Testis (tissue), 3 donors: Measurements from ENCODE around the gene FRMD1. TPM values are rescaled to one million over a fixed set of nuclear protein-coding genes. Genes with fewer than 3 reads are reported as not detected.

Source experiments
- DNase-seq: peaks from one replicate; pipeline ENCODE4 v3.0.0-alpha.2; 2019
- H3K27ac ChIP-seq, 2 donors: fragments of 200-600 bp; sonication (generic); one replicate each; pipeline ENCODE4 v1.5.1; 2019
- H3K27me3 ChIP-seq: fragments of 200-600 bp; sonication (generic); one replicate; pipeline ENCODE4 v1.5.1; 2019
- H3K36me3 ChIP-seq: fragments of 200-600 bp; sonication (generic); one replicate; pipeline ENCODE4 v1.5.1; 2017; ENCODE audit warnings: low read depth; ENCODE audit errors: missing control alignments
- H3K4me1 ChIP-seq: fragments of 200-600 bp; sonication (generic); one replicate; pipeline ENCODE4 v1.5.1; 2019
- H3K4me3 ChIP-seq, 2 donors: fragments of 200-600 bp; sonication (generic); one replicate each; pipeline ENCODE4 v1.5.1; 2017 to 2019
- H3K9me3 ChIP-seq: fragments of 200-600 bp; sonication (generic); one replicate; pipeline ENCODE4 v1.5.1; 2017
- CTCF ChIP-seq, 3 experiments: fragments of 450-650 bp in 2 of 3; fragments of 200-600 bp in 1 of 3; sonication (generic) in 1 of 3; IDR thresholded peaks; one replicate each; pipeline ENCODE4 v1.5.1; 2016 to 2019; ENCODE audit warnings: antibody characterized with exemption in 3 of 3, mild to moderate bottlenecking in 2 of 3, moderate library complexity in 1 of 3
- POLR2A ChIP-seq: fragments of 450-650 bp; IDR thresholded peaks from one replicate; pipeline ENCODE4 v1.6.1; 2017; ENCODE audit warnings: antibody characterized with exemption, mild to moderate bottlenecking, moderate library complexity
- whole genome bisulfite sequencing, 2 donors: methylation state at CpG; one replicate each; pipeline ENCODE4 v1.1.5; 2018; 5-methylcytosine and 5-hydroxymethylcytosine counted together
- intact Hi-C: fragments of 100-400 bp; cut with DNase I; formaldehyde crosslinking; loops from one replicate; pipeline ENCODE4 v1.15.1; 2023; ENCODE audit warnings: low total_unique reads
- polyA plus RNA-seq: library from polyadenylated mRNA; stranded (reverse); fragments of 350-450 nt; fragmentation: Illumina TruSeq; extraction: RNeasy Lipid Tissue Mini Kit (QIAGEN cat#74804); gene quantifications from one replicate; pipeline ENCODE4 v1.2.3, GENCODE V29; 2014; ENCODE audit warnings: low read depth, low replicate concordance; ENCODE audit not compliant: insufficient read depth
- total RNA-seq, 2 donors: library from RNA; depleted of rRNA; stranded (reverse); fragments of >200 nt; gene quantifications; one replicate each; pipeline ENCODE4 v1.2.3, GENCODE V29; 2016

The FRMD1 gene
- total and polyA plus RNA-seq, 3 donors from 2014 or later: 7.2 to 13.5 (median 8.0) TPM

GRCh38 chr6:168027521-168027920 lies 51.5 kb downstream of the FRMD1 start:
- no peak for DNase-seq
- H3K36me3 ChIP-seq: no peaks in the 10 kb centered on the region
- TF ChIP-seq POLR2A (no peak), CTCF (IDR thresholded peaks at IDR 0.05) (no peak)
- intact Hi-C loops: no loop called here
- no peak overlapping the region for H3K27ac ChIP-seq
- no peaks in the 10 kb centered on the region for H3K9me3 ChIP-seq
- no peaks in the 10 kb centered on the region for H3K4me1 ChIP-seq
- 85 to 91% methylated on average over 16 of the region's 16 CpGs for WGBS, 2 donors
- H3K27me3 ChIP-seq: no peaks in the 10 kb centered on the region
- no peak overlapping the region for H3K4me3 ChIP-seq

GRCh38 chr6:168026925-168027324 lies 52.1 kb downstream of the FRMD1 start:
- Histone ChIP-seq H3K4me3 (no peak overlapping the region), H3K4me1 (no peaks in the 10 kb centered on the region), H3K27ac (no peak overlapping the region), H3K9me3 (no peaks in the 10 kb centered on the region), H3K27me3 (no peaks in the 10 kb centered on the region), H3K36me3 (no peaks in the 10 kb centered on the region)
- intact Hi-C loops: no loop called here
- TF ChIP-seq POLR2A: no peak
- TF ChIP-seq CTCF (IDR thresholded peaks at IDR 0.05): no peak
- DNase-seq: no peak
- 83 to 97% methylated on average over 9 of the region's 9 CpGs for WGBS, 2 donors

GRCh38 chr6:168025831-168026710 lies 52.9 kb downstream of the FRMD1 start:
- H3K27me3 ChIP-seq: no peaks in the 10 kb centered on the region
- H3K9me3 ChIP-seq: no peaks in the 10 kb centered on the region
- no peak for DNase-seq
- H3K4me1 ChIP-seq: no peaks in the 10 kb centered on the region
- no peak overlapping the region for H3K4me3 ChIP-seq
- intact Hi-C loops: no loop called here
- H3K27ac ChIP-seq: no peak overlapping the region
- H3K36me3 ChIP-seq: no peaks in the 10 kb centered on the region
- WGBS, 2 donors: 78 to 89% methylated on average over 20 of the region's 20 CpGs
- TF ChIP-seq CTCF (IDR thresholded peaks at IDR 0.05) (no peak), POLR2A (no peak)

- WGBS, 2 donors: 53 to 64% methylated on average over 18 of the region's 18 CpGs
- Histone ChIP-seq H3K27ac (no peak overlapping the region), H3K36me3 (no peaks in the 10 kb centered on the region), H3K9me3 (no peaks in the 10 kb centered on the region), H3K4me3 (no peak overlapping the region), H3K4me1 (no peaks in the 10 kb centered on the region), H3K27me3 (no peaks in the 10 kb centered on the region)
- intact Hi-C loops: no loop called here
- no peak for DNase-seq
- TF ChIP-seq POLR2A (no peak), CTCF (IDR thresholded peaks at IDR 0.05) (no peak)
These were observed 54.0 kb downstream of the FRMD1 start for GRCh38 chr6:168024951-168025510.
